Stimulated activated CD4-positive, alpha-beta T cell treated with anti-CD3 and anti-CD28 coated beads, Interleukin-1b, Interleukin-23, amount 100 ng/mL, for 24 hours (primary cell): ENCODE measurements around the gene ARSK.
A peak's percentile ranks its signal among the peaks of the same experiment; 100 is the strongest.
"Not testable (repeated sequence)": the region's sequence is repeated elsewhere in the genome, so short reads cannot be mapped to it uniquely, and the experiment has no call there.

Experiments used
- DNase-seq, 4 experiments: peaks; one replicate each; pipeline ENCODE4 v3.0.0-alpha.2; 2020; ENCODE audit warnings: low read depth in 4 of 4, low spot score in 1 of 4

The ARSK gene

GRCh38 chr5:95620870-95621838 is 66.3 kb downstream of the ARSK start:
- DNase-seq: peak in 2 of 4 experiments; percentile 23 to 30

GRCh38 chr5:95621839-95622629 is 67.1 kb downstream of the ARSK start:
- no peak for DNase-seq

DNA sequence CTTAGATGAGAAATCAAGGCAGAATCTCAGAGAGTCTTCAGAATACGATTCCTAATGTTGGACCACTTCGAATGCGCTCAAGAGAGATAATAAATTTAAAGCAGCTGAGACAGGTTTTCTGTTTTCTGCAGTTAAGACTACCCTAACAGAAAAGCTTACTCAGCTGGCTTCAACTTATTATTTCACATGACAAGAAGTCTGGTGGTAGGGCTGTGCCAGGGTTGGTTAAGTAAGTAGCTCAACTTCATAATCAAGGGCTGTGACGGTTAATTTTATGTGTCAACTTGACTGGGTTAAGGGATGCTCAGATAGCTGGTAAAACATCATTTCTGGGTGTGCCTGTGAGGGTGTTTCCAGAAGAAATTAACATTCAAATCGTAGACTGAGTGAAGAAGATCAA is 68.8 kb downstream of the ARSK start:
- no peak for DNase-seq

DNA sequence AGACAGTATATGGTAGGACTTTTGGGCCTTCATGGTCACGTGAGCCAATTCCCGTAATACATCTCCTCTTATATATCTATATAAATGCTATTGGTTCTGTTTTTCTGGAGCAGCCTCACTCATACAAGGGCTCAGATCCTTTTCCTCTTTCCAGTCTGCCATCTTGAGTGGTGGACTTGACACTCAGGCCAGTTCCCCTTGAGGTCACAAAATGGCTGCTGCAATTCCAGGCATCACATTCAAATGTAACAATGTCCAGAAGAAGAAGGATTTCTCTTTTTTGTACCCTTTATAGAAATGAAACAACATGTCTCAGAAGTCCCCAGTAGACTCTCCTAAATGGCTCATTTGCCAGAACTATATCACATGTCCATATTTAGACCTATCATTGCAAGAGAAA is 69.5 kb downstream of the ARSK start:
- DNase-seq: no peak

DNA sequence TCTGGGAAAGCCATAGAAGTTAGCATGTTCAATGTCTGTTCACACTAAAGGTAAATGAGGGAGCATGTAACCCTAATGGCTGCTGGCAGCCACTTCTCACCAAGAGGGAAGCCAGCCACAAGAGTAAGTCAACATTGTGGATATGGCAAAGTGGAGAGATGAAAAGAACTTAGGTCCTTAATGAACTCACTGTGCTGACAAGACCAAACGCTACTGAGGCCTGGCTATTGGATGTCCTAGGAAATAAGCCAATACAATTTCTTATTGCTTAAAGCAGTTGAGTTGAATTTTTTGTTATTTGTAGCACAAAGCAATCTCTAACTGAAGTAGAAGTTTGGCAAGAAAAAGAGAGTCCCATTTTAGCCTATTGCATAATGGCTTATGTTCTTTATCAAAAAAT is 71.8 kb downstream of the ARSK start:
- DNase-seq: no peak

- no peak for DNase-seq
Measured at GRCh38 chr5:95627971-95628810, 73.3 kb downstream of the ARSK start.

DNA sequence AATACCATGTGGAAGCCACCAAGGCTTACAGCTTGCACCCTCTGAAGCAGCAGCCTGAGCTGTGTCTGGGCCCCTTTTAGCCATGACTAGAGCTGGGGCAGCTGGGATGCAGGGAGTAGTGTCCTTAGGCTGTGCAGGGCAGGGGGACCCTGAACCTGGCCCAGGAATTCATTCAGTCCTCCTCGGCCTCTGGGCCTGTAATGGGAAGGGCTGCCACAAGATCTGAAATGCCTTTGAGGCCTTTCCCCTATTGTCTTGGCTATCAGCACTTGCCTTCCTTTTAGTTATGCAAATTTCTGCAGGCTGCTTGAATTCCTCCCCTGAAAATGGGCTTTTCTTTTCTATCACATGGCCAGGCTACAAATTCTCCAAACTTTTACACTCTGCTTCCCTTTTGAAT is 74.0 kb downstream of the ARSK start:
- no peak for DNase-seq

DNA sequence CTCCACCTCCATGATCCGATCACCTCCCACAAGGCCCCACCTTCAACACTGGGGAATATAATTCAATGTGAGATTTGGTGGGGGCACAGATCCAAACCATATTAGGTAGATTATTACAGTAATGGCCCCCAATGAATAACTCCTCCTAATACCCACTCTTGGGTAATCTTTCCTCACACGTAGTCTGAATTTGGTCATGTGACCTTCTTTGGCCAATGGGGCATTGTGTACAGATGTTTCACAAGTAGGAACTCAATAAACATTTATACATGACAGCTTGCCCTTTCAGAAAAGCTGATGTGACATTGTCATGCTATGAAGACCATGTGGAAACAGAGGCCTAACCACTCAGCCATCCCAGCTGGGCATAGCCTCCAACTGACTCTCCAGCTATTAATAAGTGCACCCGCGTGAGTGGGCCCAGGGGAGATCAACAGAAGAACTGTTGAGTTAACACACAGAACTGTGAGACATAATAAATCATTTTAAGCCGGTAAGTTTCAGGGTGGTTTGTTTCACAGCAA is 75.6 kb downstream of the ARSK start:
- DNase-seq: no peak

DNA sequence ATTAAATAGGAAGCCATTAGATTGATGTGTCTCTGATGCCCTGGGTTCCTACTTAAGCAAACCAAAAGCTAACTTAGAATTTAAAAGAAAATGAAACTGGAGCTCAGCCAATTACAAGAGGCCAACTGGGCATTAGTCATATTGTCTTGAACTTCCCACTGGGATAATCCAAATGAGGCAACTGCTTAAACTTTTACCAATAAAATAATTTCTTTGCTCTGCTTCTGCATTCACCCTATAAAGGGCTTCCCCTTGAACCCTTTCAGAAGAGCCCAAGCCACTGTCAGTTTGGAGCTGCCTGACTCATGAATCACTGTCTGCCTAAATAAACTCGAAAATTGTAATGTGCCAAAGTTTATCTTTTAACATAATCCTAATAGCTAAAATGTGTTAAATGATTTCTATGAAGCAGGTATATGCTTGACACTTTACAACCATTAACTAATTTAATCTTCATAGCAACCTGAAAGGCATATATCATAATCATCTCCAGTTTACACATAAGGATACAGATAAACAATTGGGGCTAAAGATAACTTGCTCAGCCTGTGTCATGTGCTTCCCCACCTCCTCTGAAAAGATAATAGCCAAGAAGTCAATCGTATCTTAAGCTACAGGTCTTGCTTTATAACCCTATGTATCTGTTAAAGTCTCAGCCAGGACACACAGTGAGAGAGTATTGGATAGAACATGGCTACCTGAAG is 76.5 kb downstream of the ARSK start:
- DNase-seq: no peak

GRCh38 chr5:95631991-95632675 is 77.2 kb downstream of the ARSK start:
- peak in 3 of 4 experiments; percentile 43 to 55 (median 54) for DNase-seq

DNA sequence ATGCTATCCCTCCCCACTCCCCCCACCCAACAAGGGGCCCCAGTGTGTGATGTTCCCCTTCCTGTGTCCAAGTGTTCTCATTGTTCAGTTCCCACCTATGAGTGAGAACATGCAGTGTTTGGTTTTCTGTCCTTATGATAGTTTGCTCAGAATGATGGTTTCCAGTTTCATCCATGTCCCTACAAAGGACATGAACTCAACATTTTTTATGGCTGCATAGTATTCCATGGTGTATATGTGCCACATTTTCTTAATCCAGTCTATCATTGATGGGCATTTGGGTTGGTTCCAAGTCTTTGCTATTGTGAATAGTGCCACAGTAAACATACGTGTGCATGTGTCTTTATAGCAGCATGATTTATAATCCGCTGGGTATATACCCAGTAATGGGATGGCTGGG is 78.0 kb downstream of the ARSK start:
- not testable (repeated sequence) for DNase-seq

- no peak for DNase-seq
Measured at GRCh38 chr5:95633671-95634070, 78.8 kb downstream of the ARSK start.

DNA sequence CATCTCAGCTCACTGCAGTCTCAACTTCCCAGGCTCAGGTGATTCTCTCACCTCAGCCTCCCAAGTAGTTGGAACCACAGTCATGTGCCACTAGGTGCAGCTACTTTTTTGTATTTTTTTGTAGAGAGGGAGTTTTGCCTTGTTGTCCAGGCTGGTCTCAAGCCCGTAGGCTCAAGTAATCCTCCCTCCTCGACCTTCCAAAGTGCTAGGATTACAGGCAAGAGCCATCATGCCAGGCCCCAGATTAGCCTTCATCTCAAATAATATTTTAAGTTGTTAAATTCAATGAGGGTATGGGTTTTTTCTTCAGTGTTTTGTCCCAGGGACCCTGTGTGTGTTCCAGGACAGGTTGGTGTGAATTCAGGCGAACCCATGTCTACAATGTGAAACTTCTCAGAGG is 79.2 kb downstream of the ARSK start:
- no peak for DNase-seq

DNA sequence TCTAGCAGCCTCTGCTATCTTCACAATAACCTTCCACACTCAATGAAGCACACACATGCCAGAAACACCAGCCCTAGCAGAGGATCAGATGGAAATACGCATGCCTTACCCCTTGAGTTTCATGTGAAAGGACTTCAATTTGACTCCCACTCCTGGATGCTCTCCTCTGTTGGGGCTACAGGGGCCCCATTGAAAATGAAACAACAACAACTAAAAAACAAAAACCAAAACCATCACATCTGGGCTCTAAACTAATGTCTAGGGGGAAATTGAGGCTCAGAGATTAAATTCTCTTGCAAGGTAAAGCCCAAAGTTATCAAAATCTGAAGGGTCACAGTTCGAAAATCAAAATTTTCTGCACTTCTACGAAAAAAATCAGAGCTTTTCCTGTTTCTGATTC is 83.7 kb downstream of the ARSK start:
- DNase-seq: no peak

GRCh38 chr5:95641741-95642220 is 86.9 kb downstream of the ARSK start:
- DNase-seq: no peak

DNA sequence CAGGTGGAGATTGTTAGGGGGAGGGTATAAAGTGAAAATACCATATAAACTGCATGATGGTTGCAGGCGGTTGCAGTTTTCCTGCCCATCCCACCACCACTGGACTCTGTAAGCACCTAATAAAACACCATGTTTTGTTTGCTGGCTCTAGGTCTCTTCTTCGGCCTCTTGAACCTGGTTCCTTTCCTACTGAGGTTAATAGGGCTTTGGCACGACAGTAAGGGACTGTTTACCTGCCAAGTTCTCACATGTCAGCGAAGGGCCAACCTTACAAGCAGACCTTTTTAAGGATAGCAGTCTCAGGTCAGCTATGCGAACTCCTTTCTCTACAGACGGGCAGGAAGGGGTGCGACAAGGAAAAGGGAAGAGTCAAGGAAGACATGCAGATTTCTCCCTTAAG is 88.3 kb downstream of the ARSK start:
- DNase-seq: no peak

- no peak for DNase-seq
Measured at GRCh38 chr5:95644351-95645042, 89.6 kb downstream of the ARSK start.

DNA sequence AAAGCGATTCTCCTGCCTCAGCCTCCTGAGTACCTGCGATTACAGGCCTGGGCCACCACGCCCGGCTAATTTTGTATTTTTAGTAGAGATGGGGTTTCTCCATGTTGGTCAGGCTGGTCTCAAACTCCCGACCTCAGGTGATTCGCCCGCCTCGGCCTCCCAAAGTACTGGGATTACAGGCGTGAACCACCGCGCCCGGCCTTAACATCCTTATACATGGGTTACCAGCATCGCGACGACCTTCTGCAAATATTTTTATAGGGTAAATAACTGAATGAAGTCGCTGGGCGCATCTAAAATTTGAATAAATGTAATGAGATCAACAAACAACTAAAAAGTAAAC is 91.3 kb downstream of the ARSK start:
- not testable (repeated sequence) for DNase-seq
